Measurements from ENCODE around the gene TMEM72.

TMEM72 gene

DNA sequence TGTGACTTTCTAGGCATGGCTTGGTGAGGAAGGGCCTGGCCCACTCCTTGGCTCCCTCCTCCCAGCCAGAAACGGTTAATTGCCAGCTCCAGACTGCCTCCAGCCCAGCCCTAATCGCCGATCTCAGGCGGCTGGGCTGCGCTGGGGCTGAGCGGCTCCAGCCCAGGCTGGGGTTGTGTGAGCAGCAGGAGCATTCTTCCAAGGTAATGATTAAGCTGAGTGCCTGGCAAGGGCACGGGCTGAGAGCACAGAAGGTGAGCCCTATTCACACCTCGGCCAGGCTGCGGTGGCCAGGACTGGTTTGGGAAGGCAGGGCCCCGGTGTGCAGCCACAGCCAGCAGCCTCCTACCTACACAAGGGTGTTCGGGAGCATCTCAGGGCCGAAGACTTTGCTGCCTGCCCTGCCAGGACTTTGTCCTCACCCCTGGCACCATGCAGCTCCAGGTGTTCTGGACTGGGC, at the start of gene TMEM72:
Gene TMEM72, plus strand, starts transcription at position 257 of the 460 bp plus-strand sequence. Its CDS starts 176 bp downstream, at position 433.
- no peak within 1 kb of the TSS for H3K4me3 ChIP-seq (ENCODE audit: low read depth, low read length)
- in situ Hi-C loops (cut with HindIII; ENCODE audit: low sequenced_read_pairs): no loop called here
- TF ChIP-seq CTCF (IDR thresholded peaks at IDR 0.05; ENCODE audit: low read depth, low read length): no peak
- no peak for DNase-seq (ENCODE audit: low read depth, low spot score)

DNA sequence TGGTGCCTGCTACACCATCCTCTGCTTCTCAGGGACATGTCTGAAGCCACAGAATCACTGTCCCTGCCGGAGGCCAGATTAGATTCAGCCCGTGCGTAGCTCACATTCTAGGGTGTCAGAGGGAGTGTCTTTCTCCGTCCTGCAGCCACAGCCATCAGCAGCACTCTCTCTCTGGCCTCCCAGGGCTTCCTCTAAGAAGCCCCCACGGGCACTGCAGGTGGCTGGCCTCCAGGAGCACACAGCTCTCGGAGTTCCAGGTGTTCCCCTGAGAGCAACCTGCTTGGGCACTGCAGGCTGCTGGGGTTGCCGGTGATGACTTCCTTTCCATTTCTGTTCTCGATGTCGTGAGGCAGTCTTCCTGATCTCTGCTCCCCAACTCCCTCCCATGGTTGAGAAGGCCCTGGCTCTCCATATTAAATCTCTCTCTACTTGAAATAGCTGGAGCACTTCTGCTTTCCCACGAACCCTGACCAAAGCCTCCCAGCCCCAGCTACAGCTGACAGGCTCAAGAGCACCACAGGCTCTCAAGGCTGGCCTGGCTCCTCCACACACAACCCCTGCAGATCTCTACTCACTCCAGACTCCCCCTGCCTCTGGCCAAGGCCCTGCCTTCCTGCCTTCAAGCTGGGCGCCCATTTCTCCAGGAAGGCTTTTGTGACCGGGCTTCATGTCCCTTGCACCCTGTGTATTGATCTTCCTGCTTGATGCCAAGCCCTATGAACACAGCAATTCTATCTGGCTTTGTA, 49.0 kb upstream of the TMEM72 start:
- H3K4me3 ChIP-seq (ENCODE audit: low read depth, low read length): no peak overlapping the region
- in situ Hi-C loops (cut with HindIII; ENCODE audit: low sequenced_read_pairs): no loop called here
- no peak for DNase-seq (ENCODE audit: low read depth, low spot score)
- no peak for TF ChIP-seq CTCF (IDR thresholded peaks at IDR 0.05; ENCODE audit: low read depth, low read length)

DNA sequence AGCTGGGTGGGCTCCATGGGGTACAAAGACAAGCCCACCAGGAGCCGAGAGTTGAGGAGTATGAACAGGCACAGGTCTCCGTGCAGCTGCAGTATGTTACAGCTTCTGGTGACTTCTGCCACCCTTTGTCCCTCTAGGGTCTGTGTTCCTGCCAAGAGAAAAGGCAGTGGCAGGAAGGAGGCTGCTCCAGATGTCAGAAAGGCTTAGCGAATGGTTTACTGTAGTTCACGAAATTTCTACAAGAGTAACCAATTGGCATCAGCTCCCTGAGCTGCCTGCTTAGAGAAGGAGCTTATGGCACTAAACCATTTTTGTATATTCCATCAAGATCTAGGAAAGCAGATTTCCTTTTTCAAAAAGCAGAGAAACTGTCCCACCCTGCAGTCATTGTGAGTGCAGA, 48.2 kb upstream of the TMEM72 start:
- DNase-seq (ENCODE audit: low read depth, low spot score): no peak
- no peak overlapping the region for H3K4me3 ChIP-seq (ENCODE audit: low read depth, low read length)
- in situ Hi-C loops (cut with HindIII; ENCODE audit: low sequenced_read_pairs): no loop called here
- TF ChIP-seq CTCF (IDR thresholded peaks at IDR 0.05; ENCODE audit: low read depth, low read length): no peak

- no peak for DNase-seq (ENCODE audit: low read depth, low spot score)
- TF ChIP-seq CTCF (IDR thresholded peaks at IDR 0.05; ENCODE audit: low read depth, low read length): no peak
- no peak overlapping the region for H3K4me3 ChIP-seq (ENCODE audit: low read depth, low read length)
Observed at GRCh38 chr10:44863344-44864047, 47.6 kb upstream of the TMEM72 start.

DNA sequence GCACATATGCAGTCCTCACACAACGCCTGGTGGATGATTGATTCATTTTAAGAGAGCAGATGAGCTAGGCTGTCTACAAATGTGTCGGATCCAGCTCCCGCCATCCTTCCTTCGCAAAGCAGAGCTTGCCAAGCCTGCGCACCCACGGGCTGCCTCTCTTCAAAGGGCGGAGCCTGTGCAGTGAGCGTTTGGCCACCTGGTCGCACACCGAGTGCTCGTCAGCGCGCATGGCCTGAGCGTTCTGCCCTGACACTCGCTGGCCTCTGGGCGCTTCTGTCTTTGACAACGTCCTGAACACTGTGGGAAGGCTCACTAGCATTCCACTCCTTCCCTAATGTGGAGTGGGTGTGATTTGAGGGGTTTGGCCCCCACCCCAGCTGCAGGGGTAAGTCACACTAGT, 47.1 kb upstream of the TMEM72 start:
- TF ChIP-seq CTCF (IDR thresholded peaks at IDR 0.05; ENCODE audit: low read depth, low read length): no peak
- peak overlapping the region; percentile 50 for H3K4me3 ChIP-seq (ENCODE audit: low read depth, low read length)
- DNase-seq (ENCODE audit: low read depth, low spot score): no peak
- in situ Hi-C loops (cut with HindIII; ENCODE audit: low sequenced_read_pairs): no loop called here

More at GRCh38 chr10:44863344-44864047, 47.6 kb upstream of the TMEM72 start:
- in situ Hi-C loops (cut with HindIII; ENCODE audit: low sequenced_read_pairs): no loop called here

GRCh38 chr10:44864637-44865288, 46.4 kb upstream of the TMEM72 start:
- DNase-seq (ENCODE audit: low read depth, low spot score): peak; percentile 82
- peak; percentile 96 for TF ChIP-seq CTCF (IDR thresholded peaks at IDR 0.05; ENCODE audit: low read depth, low read length)
- peak overlapping the region; percentile 50 for H3K4me3 ChIP-seq (ENCODE audit: low read depth, low read length)
- in situ Hi-C loops (cut with HindIII; ENCODE audit: low sequenced_read_pairs): no loop called here
